ENCODE data around the gene GATC. TPM values are rescaled to one million over a fixed set of nuclear protein-coding genes. Genes with fewer than 3 reads are reported as not detected.

The GATC gene
- total RNA-seq, 2 donors from 2014 or later = 24.5 to 33.2 TPM

DNA sequence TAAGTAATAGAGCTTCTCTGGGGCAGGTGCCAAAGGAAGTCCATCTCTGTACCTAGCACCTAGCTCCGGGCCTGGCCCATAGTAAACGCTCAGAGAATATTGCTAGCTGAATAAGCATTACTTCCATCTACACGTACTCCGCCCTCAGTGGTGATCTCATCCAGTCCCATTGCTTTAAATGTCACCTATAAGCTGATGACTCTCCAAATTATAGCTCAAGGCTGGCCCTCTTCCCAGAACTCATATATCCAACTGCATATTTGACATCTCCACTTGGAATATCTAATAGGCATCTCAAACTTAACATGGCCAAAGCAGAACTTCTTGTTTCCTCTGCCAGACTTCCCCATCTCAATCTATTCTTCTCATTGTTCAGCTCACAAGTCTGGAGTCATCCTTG lies 42.8 kb downstream of the GATC start:
- Histone ChIP-seq H3K36me3 (ENCODE audit: control insufficient read depth, insufficient read depth, low read length) (no peaks in the 10 kb centered on the region), H3K4me1 (ENCODE audit: control insufficient read depth, insufficient read depth, low read length) (peaks cover 4% of the 10 kb centered on the region), H3K27ac (ENCODE audit: low read depth, low read length) (no peak overlapping the region), H3K9ac (ENCODE audit: extremely low read depth, low read length, poor library complexity, severe bottlenecking) (no peak overlapping the region), H3K27me3 (ENCODE audit: control insufficient read depth, insufficient read depth, low read length, poor library complexity, severe bottlenecking) (no peaks in the 10 kb centered on the region), H3K9me3 (ENCODE audit: control insufficient read depth, low read length) (no peaks in the 10 kb centered on the region), H3K4me3 (ENCODE audit: low read length) (no peak overlapping the region)
- Mint-ChIP-seq H3K27me3 (ENCODE audit: insufficient read depth) (no peaks in the 10 kb centered on the region), H3K36me3 (ENCODE audit: low read depth) (peaks cover 7% of the 10 kb centered on the region), H3K4me3 (no peak overlapping the region), H3K9me3 (no peaks in the 10 kb centered on the region), H3K27ac (no peak overlapping the region), H3K4me1 (peaks cover 3% of the 10 kb centered on the region)
- TF ChIP-seq, protein P1, sequence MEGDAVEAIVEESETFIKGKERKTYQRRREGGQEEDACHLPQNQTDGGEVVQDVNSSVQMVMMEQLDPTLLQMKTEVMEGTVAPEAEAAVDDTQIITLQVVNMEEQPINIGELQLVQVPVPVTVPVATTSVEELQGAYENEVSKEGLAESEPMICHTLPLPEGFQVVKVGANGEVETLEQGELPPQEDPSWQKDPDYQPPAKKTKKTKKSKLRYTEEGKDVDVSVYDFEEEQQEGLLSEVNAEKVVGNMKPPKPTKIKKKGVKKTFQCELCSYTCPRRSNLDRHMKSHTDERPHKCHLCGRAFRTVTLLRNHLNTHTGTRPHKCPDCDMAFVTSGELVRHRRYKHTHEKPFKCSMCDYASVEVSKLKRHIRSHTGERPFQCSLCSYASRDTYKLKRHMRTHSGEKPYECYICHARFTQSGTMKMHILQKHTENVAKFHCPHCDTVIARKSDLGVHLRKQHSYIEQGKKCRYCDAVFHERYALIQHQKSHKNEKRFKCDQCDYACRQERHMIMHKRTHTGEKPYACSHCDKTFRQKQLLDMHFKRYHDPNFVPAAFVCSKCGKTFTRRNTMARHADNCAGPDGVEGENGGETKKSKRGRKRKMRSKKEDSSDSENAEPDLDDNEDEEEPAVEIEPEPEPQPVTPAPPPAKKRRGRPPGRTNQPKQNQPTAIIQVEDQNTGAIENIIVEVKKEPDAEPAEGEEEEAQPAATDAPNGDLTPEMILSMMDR (conservative IDR thresholded peaks at IDR 0.05) = no peak
- WGBS, 2 experiments (ENCODE audit: insufficient coverage in 1 of 2, insufficient read length in 1 of 2) = 82 to 92% methylated on average over 3 to 4 of the region's 4 CpGs
- DNase-seq = no peak

DNA sequence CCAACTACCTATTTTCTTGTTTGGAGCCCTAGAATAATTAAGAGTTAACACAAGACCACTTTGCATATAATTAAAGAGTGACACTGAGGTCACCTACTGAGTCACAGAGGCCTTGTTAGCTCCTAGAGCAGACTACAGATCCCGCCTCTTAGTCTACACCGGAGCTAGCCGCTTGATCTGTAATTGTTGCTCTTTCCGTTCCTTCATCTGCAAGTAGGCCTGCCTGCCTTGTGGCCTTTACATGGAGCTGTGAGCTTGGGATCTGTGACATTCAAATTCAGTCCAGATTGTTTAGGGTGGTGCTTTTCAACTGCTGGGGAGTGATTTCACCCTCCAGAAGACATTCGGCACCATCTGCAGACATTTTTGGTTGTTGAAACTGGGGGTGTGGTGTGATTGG lies 44.1 kb downstream of the GATC start:
- Mint-ChIP-seq H3K27ac (peak overlapping the region; percentile 56), H3K4me1 (peaks cover 8% of the 10 kb centered on the region)

GRCh38 chr12:120490833-120491512 lies 44.7 kb downstream of the GATC start:
- no peak overlapping the region for H3K9ac ChIP-seq (ENCODE audit: extremely low read depth, low read length, poor library complexity, severe bottlenecking)
- peak overlapping the region; percentile 55 for H3K27ac Mint-ChIP-seq
- H3K4me1 ChIP-seq (ENCODE audit: control insufficient read depth, insufficient read depth, low read length) = peaks cover 4% of the 10 kb centered on the region
- TF ChIP-seq, protein P1 (conservative IDR thresholded peaks at IDR 0.05) = no peak
- no peaks in the 10 kb centered on the region for H3K36me3 ChIP-seq (ENCODE audit: control insufficient read depth, insufficient read depth, low read length)
- peaks cover 9% of the 10 kb centered on the region for H3K4me1 Mint-ChIP-seq
- no peaks in the 10 kb centered on the region for H3K27me3 ChIP-seq (ENCODE audit: control insufficient read depth, insufficient read depth, low read length, poor library complexity, severe bottlenecking)
- peaks cover 7% of the 10 kb centered on the region for H3K36me3 Mint-ChIP-seq (ENCODE audit: low read depth)
- H3K9me3 Mint-ChIP-seq = no peaks in the 10 kb centered on the region
- no peak overlapping the region for H3K4me3 Mint-ChIP-seq
- no peak overlapping the region for H3K27ac ChIP-seq (ENCODE audit: low read depth, low read length)
- H3K27me3 Mint-ChIP-seq (ENCODE audit: insufficient read depth) = no peaks in the 10 kb centered on the region
- H3K4me3 ChIP-seq (ENCODE audit: low read length) = no peak overlapping the region
- DNase-seq = no peak
- H3K9me3 ChIP-seq (ENCODE audit: control insufficient read depth, low read length) = no peaks in the 10 kb centered on the region
- WGBS, 2 experiments (ENCODE audit: insufficient coverage in 1 of 2, insufficient read length in 1 of 2) = 88 to 98% methylated on average over 1 to 2 of the region's 2 CpGs

More for the DNA sequence above, 44.1 kb downstream of the GATC start:
- Histone ChIP-seq H3K27ac (ENCODE audit: low read depth, low read length) (no peak overlapping the region), H3K36me3 (ENCODE audit: control insufficient read depth, insufficient read depth, low read length) (no peaks in the 10 kb centered on the region), H3K4me1 (ENCODE audit: control insufficient read depth, insufficient read depth, low read length) (peaks cover 4% of the 10 kb centered on the region), H3K27me3 (ENCODE audit: control insufficient read depth, insufficient read depth, low read length, poor library complexity, severe bottlenecking) (no peaks in the 10 kb centered on the region), H3K4me3 (ENCODE audit: low read length) (no peak overlapping the region), H3K9me3 (ENCODE audit: control insufficient read depth, low read length) (no peaks in the 10 kb centered on the region), H3K9ac (ENCODE audit: extremely low read depth, low read length, poor library complexity, severe bottlenecking) (no peak overlapping the region)
- WGBS, 2 experiments (ENCODE audit: insufficient coverage in 1 of 2, insufficient read length in 1 of 2) = 88 to 100% methylated on average over 1 to 5 of the region's 5 CpGs
- Mint-ChIP-seq H3K4me3 (no peak overlapping the region), H3K27me3 (ENCODE audit: insufficient read depth) (no peaks in the 10 kb centered on the region), H3K9me3 (no peaks in the 10 kb centered on the region), H3K36me3 (ENCODE audit: low read depth) (peaks cover 7% of the 10 kb centered on the region)
- TF ChIP-seq, protein P1 (conservative IDR thresholded peaks at IDR 0.05) = no peak
- DNase-seq = no peak

All from endodermal cell (in vitro differentiated cells).